Measurements from ENCODE around the gene KPNB1. TPM values are rescaled to one million over a fixed set of nuclear protein-coding genes. Genes with fewer than 3 reads are reported as not detected.
A peak's percentile ranks its signal among the peaks of the same experiment; 100 is the strongest.

Gene KPNB1
- total RNA-seq, 1 donor: 161 TPM

DNA sequence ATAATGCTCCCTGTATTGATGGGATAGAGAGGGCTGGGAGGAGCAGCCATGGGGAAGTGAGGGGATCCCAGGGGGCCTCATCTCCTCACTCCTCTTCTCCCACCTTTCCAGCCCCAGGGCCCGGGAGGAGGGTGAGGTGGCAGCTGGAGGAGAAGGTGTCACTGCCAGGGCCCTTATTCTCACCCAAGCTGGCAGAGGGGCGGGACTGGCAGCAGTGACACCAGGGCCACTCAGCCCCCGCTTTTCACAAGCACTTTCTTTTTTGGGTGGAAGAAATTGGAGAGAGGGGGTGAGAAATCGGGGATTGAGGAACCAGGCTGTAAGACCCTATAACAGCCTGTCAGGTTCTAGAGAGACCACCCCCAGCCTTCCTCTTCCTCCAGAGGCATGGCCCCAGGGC, 81.0 kb downstream of the KPNB1 start:
- Histone ChIP-seq H3K4me1 (ENCODE audit: insufficient read depth, low read length) (peaks cover 38% of the 10 kb centered on the region), H3K4me3 (ENCODE audit: low read length) (no peak overlapping the region), H3K9me3 (ENCODE audit: low read depth, low read length) (no peaks in the 10 kb centered on the region), H3K27me3 (ENCODE audit: insufficient read depth, low read length) (peaks cover 19% of the 10 kb centered on the region)

DNA sequence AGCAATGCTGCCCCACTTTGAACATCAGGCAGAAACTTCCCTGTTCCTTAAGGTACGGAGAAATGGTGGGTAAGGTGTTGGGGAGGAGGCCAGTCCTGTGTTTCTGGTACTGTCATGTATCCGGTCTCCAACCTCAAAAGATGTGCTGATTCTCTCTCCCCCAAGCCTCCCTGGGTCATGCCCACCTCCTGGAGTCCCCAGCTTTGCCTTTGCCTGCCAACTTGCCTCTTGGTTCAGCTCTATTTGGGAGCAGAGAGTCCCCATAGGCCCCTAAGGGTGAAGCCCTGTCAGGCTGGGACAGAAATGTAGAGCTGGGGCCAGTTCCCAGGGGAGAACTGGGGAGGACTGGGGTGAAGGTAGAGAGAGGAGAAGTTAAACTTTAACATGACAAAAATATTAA, 81.7 kb downstream of the KPNB1 start:
- H3K4me1 ChIP-seq (ENCODE audit: insufficient read depth, low read length): peaks cover 38% of the 10 kb centered on the region
- H3K27me3 ChIP-seq (ENCODE audit: insufficient read depth, low read length): peaks cover 19% of the 10 kb centered on the region
- no peak overlapping the region for H3K4me3 ChIP-seq (ENCODE audit: low read length)
- no peaks in the 10 kb centered on the region for H3K9me3 ChIP-seq (ENCODE audit: low read depth, low read length)

DNA sequence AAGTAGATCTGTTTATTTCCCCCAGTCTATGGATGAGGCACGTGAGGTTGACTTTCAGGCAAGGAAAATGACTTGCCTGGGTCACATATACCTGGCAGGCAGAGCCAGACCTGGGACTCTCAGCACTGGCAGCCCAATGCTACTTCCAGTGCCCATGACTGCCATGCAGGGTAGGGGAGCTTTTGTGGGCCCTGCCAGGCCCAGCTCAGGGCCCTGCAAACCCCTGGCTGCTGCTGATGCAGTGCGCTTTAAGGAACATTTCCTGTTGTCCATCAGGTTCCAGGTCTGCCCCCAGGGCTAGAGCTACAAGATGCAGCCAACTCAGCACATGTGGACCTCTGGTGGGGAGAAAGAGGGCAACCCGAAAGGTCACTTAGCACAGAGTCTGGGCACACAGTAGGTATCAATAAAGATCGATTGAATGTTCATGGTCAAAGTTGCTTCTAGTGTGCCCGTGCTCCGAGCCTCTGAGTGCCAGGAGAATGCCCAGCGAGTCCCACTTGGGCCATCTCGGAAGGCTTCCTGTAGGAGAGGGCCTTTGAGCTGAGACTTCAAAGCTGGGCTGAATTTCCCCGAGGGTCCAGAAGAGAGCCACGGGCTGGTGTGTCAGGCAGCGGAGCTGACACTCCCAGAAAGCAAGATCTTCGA, 82.8 kb downstream of the KPNB1 start:
- H3K27me3 ChIP-seq (ENCODE audit: insufficient read depth, low read length): peaks cover 19% of the 10 kb centered on the region

DNA sequence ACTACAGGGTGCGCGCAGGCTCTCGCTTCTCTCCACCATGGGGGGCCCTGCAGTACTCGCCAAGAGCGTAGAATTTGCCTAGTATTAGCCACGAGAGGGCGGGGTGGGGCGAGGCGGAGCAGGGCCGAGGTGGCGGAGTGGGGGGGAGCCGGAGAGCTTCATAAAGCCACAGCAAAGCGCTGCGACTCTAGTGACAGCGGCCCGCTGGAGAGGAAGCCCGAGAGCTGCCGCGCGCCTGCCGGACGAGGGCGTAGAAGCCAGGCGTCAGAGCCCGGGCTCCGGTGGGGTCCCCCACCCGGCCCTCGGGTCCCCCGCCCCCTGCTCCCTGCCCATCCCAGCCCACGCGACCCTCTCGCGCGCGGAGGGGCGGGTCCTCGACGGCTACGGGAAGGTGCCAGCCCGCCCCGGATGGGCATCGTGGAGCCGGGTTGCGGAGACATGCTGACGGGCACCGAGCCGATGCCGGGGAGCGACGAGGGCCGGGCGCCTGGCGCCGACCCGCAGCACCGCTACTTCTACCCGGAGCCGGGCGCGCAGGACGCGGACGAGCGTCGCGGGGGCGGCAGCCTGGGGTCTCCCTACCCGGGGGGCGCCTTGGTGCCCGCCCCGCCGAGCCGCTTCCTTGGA, 83.4 kb downstream of the KPNB1 start, which contains the start of gene TBX21:
Gene TBX21, plus strand, starts transcription at position 190 of the 627 bp plus-strand sequence. Its CDS starts 219 bp downstream, at position 409.
- H3K27me3 ChIP-seq (ENCODE audit: insufficient read depth, low read length): peaks cover 19% of the 10 kb centered on the region
- H3K9me3 ChIP-seq (ENCODE audit: low read depth, low read length): no peaks in the 10 kb centered on the region
- H3K4me1 ChIP-seq (ENCODE audit: insufficient read depth, low read length): peaks cover 38% of the 10 kb centered on the region
- H3K4me3 ChIP-seq (ENCODE audit: low read length): peak within 1 kb of the TSS; percentile 43

More for the DNA sequence above, 82.8 kb downstream of the KPNB1 start:
- no peaks in the 10 kb centered on the region for H3K9me3 ChIP-seq (ENCODE audit: low read depth, low read length)
- peaks cover 38% of the 10 kb centered on the region for H3K4me1 ChIP-seq (ENCODE audit: insufficient read depth, low read length)
- peak overlapping the region; percentile 18 for H3K4me3 ChIP-seq (ENCODE audit: low read length)

DNA sequence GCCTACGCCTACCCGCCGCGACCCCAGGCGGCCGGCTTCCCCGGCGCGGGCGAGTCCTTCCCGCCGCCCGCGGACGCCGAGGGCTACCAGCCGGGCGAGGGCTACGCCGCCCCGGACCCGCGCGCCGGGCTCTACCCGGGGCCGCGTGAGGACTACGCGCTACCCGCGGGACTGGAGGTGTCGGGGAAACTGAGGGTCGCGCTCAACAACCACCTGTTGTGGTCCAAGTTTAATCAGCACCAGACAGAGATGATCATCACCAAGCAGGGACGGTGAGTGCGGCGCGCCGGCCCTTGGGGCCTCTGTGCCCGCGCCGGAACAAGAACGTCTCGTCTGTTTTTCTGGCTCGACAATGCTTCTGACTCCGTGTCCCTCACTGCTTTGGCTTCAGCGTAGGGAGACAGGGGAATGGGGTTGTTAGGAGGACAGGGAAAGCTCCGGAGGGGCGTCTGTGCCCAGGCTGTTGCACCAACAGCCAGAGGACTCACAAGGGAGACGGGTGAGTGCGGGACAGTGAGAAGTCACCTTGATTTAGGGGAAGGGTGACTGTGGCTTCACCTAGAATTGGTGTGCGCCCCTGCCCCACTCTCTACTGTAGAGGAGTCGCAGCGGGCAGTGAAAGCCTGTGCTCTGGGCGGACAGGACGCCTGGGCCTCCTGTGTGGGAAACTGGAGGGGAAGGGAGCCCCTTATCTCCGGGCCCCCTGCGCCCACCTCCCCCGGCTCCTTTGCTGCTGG, 84.1 kb downstream of the KPNB1 start:
- Histone ChIP-seq H3K9me3 (ENCODE audit: low read depth, low read length) (no peaks in the 10 kb centered on the region), H3K4me3 (ENCODE audit: low read length) (peak overlapping the region; percentile 43), H3K4me1 (ENCODE audit: insufficient read depth, low read length) (peaks cover 38% of the 10 kb centered on the region), H3K27me3 (ENCODE audit: insufficient read depth, low read length) (peaks cover 19% of the 10 kb centered on the region)

DNA sequence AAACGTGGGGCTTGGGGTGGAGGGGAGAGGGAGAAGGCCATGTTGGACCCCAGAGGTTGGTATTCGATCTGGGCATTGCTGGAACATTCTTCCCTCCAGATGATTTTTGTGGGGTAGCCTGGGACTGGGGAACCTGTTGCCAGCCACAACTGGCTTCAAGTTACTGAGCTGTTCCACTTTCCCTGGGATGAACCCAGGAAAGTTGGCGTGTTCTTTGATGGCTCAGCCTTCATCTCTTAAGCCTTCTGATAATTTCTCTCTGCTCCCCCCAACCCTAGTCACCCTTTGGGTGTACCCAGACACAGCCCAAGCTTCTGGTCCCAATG, 85.4 kb downstream of the KPNB1 start:
- H3K4me3 ChIP-seq (ENCODE audit: low read length): peak overlapping the region; percentile 43
- no peaks in the 10 kb centered on the region for H3K9me3 ChIP-seq (ENCODE audit: low read depth, low read length)
- peaks cover 19% of the 10 kb centered on the region for H3K27me3 ChIP-seq (ENCODE audit: insufficient read depth, low read length)
- peaks cover 38% of the 10 kb centered on the region for H3K4me1 ChIP-seq (ENCODE audit: insufficient read depth, low read length)

Other genes with a start within 250 kb of the KPNB1 start
- 85.8 TPM for gene NPEPPS, start 118.8 kb upstream of the KPNB1 start, total RNA-seq
- gene TBKBP1, start 44.2 kb downstream of the KPNB1 start, total RNA-seq: 4.7 TPM
- gene TBX21, start 83.3 kb downstream of the KPNB1 start, total RNA-seq: 15.7 TPM
- gene OSBPL7, start 171.9 kb downstream of the KPNB1 start, total RNA-seq: 8.5 TPM
- gene MRPL10, start 181.6 kb downstream of the KPNB1 start, total RNA-seq: 35.2 TPM
- not detected for gene LRRC46, start 181.8 kb downstream of the KPNB1 start, total RNA-seq
- gene SCRN2, start 191.4 kb downstream of the KPNB1 start, total RNA-seq: 11.2 TPM
- gene SP6, start 201.2 kb downstream of the KPNB1 start, total RNA-seq: 0.21 TPM
- 2.5 TPM for gene SP2, start 246.3 kb downstream of the KPNB1 start, total RNA-seq